T1000 (cell line): ENCODE data around the gene UBXN2A.
A peak's percentile ranks its signal among the peaks of the same experiment; 100 is the strongest.

Experiments
- DNase-seq: peaks from one replicate; lab custom pipeline; 2025; ENCODE audit warnings: mixed read lengths; lab: John Stamatoyannopoulos, UW

The UBXN2A gene, protein sequence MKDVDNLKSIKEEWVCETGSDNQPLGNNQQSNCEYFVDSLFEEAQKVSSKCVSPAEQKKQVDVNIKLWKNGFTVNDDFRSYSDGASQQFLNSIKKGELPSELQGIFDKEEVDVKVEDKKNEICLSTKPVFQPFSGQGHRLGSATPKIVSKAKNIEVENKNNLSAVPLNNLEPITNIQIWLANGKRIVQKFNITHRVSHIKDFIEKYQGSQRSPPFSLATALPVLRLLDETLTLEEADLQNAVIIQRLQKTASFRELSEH

GRCh38 chr2:23939987-23940717 is at the start of gene UBXN2A:
UBXN2A (plus strand) TSS chr2:23940463; CDS start chr2:23958315, 17,852 bp downstream.
- DNase-seq = peak; percentile 62

DNA sequence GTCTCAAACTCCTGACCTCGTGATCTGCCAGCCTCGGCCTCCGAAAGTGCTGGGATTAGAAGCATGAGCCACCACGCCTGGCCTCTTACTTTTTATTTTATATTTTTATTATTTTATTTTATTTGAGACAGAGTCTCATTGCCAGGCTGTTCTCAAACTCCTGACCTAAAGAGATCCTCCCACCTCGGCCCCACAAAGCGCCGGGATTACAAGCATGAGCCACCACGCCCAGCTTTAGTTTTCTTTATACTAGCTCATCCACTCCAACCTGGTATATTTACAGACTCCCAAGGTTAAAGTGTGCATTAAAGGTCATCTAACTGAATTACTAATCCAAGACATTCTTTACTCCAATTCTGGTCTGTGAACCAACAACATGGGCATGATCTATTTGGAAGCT is 40.1 kb upstream of the UBXN2A start:
- DNase-seq = no peak

DNA sequence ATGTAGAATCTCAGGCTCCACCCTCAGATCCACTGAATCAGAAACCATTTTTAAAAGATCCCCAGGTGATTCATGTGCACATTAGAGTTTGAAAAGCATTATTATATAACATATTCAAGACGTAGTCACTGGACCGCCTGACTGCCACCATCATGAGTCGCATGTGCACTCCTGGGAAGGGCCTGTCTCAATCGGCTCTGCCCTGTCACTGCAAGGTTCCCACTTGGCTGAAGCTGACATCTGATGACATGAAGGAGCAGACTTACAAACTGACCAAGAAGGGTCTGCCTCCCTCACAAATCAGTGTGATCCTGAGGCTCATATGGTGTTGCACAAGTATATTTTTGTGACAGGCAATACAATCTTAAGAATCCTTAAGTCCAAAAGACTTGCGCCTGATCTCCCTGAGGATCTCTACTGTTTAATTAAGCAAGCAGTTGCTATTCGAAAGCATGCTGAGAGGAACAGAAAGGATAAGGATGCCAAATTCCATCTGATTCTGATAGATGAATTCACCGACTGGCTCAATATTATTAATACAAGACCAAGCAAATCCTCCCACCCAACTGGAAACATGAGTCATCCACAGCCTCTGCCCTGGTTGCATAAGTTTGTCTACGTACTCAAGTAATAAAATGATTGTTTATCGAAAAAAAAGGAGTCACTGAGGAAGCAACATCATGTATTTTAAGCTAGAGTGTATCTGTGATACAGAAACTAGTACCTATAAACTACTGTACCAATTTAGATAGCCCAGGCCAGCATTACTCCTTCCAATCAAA is 39.5 kb upstream of the UBXN2A start:
- no peak for DNase-seq

DNA sequence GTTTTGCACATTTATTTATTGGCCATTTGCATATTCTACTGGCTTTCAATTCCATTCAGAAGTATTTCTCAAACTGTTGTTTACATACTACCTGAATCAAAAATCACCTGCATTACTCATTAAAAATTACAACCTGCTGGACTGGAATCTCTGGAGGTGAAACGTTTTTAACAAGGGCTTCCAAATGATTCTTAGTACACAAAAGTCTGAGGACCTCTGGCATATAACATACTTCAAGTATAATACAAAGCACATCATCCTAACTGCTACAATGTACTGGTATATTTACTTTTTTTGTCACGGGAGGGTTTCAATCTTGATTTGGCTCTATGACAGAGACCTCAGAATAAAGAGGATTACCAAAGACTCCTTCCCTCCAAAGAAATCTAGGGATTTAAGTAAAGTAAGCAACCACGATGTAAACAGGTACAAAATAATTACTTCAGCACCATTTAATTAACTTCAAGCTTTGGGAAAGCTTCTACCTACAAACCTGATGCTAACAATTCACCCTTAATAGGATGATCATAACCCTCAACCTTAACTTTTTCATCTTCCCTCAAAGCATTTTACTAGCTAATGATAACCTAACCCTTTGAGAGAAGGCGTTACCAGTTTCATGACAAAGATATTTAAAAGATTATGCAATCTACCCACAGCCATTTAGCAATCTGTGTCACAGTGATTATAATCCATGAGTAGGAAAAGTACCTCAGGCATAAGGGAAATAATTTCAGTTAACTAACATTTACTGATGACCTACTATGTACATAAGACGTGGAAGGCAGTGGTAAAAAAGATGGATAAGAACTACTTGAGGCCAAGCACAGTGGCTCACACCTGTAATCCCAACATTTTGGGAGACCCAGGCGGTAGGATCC is 38.1 kb upstream of the UBXN2A start:
- DNase-seq = no peak

DNA sequence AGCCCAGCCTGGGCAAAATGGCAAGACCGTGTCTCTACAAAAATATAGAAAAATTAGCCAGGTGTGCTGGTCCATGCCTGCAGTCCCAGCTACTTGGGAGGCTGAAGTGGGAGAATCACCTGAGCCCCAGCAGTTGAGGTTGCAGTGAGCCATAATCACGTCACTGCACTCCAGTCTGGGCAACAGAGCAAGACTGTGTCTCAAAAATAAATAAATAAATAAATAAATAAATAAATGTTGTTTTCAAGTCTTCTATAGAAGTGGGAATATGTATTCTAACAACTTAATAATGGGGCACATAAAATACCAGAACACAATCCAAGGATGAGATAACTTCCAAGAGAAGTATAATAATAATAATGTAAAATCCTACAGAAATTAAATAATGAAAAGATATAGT is 37.2 kb upstream of the UBXN2A start:
- no peak for DNase-seq

GRCh38 chr2:23904215-23904614 is 36.0 kb upstream of the UBXN2A start:
- DNase-seq = no peak

- no peak for DNase-seq
Observed at GRCh38 chr2:23904692-23905091, 35.6 kb upstream of the UBXN2A start.

GRCh38 chr2:23905155-23905554 is 35.1 kb upstream of the UBXN2A start:
- DNase-seq = no peak

DNA sequence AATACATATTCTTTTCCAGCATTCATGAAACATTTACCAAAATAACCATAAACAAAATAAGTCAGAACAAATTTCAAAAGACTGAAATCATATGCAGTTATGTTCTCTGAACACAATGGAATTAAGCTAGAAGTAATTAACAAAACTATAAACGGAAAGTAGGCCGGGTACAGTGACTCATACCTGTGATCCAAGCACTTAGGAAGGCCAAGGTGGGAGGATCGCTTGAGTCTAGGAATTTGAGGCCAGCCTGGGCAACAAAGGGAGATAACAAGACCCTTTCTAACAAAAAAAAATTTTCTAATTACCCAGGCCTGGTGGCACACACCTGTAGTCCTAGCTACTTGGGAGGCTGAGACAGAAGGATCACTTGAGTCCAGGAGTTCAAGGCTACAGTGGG is 28.2 kb upstream of the UBXN2A start:
- no peak for DNase-seq

DNA sequence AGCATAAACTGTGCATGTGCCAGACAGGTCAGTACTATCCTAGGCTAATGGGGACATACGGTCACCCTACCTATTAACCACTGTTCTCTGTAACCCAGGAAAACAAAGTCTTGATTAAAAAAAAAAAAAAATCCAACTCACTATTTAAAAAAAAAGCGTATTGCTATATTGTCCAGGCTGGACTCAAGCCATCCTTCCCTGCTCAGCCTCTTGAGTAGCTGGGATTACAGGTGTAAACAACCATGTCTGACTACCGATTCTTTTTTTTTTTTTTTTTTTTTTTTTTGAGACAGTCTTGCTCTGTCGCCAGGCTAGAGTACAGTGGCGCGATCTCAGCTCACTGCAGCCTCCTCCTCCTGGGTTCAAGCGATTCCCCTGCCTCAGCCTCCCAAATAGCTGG is 24.9 kb upstream of the UBXN2A start:
- no peak for DNase-seq

- DNase-seq = no peak
Observed at GRCh38 chr2:23916727-23917405, 23.4 kb upstream of the UBXN2A start.

DNA sequence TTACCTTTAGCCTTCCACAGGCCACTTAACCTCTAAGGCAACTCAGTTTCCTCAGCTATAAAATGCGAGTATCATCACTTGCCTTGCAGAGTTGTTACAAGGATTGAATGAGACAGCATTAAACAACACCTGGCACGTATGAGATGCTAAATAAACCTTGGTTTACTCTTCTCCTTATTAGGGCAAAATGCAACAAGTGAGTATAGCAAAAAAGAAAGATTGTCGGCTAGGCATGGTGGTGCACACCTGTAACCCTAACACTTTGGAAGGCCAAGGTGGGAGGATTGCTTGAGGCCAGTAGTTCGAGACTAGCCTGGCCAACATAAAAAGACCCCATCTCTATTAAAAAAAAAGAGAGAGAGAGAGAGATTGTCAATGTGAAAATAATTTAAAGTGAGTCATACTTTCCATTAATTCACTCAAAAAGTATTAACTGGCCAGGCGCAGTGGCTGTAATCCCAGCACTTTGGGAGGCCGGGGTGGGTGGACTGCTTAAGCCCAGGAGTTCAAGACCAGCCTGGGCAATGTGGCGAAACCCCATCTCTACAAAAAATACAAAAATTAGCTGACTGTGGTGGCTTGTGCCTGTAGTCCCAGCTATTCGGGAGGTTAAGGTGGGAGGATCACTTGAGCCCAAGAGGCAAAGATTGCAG is 21.3 kb upstream of the UBXN2A start:
- DNase-seq = no peak

GRCh38 chr2:23924589-23925359 is 15.5 kb upstream of the UBXN2A start:
- DNase-seq = no peak

DNA sequence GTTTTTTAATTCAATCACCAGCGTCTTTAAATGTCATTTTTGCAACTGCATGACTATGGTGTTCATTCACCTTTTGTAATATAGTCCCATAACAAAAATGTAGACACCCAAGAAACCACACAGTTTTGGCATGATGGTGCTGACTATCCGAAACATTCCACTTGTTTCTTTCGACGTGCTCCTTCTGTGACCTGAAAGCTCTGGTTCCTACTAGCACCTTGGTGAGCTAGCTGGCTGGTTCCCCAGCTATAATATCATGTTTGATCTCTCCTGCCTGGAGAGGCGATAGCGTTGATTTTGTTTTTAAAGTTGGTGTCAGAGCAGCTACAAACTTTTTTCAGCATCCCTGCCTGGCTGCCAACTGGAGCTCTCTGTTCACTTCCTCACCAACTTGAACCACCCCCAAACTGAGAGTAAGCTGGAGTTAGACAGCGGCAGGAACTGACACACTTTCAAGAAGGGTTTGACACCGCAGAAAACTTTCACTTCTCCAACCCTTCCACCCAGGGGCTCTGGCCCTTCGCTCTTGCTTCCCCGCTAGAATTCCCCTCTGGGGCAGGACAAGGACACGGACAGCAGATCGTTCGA is 14.5 kb upstream of the UBXN2A start:
- DNase-seq = no peak

- no peak for DNase-seq
Observed at GRCh38 chr2:23926290-23926749, 13.9 kb upstream of the UBXN2A start.

DNA sequence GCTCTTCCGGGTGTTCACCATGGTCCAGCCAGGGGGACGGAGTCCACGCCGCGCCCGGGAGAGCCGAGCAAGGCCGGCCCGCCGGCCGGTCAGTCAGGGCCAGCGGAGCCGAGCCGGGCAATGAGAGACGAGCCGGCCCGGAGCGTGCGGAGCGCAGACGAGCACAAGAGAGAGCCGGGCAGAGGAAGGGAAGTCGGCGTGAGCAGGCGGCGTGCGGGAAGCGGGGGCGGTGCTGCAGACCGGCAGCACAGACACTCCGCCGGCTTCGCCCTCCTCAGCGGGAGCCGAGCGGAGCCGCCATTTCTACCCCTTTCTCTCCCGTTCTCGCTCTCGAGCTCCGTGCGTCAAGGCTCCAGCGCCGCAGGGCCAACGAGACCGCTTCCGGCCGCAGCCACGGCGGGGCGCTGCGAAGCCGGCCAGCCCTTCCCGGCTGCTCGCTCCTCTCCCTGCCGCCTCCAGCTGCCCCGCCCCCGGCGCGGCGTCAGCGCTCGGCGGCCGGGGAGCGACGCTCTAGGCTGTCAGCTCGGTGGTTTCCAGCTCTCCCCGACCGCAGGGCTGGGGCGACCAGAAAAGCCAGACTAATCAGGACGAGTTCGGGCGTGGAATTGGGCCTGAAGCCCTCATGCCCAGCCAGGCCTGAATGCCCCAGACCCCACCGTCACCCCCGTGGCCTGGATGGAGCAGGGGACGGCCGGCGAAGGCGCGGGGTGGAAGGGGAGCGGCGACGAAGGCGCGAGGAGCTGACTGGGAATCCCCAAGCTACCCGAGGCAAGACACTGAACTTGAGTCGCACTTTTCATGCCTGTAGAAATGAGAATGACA is 13.3 kb upstream of the UBXN2A start, which contains the start of gene ATAD2B:
Gene ATAD2B, minus strand, starts transcription at position 374 of the 822 bp plus-strand sequence. Its CDS starts 353 bp downstream, at position 21.
- DNase-seq = peak; percentile 92

GRCh38 chr2:23934259-23934658 is 6.0 kb upstream of the UBXN2A start:
- no peak for DNase-seq
